Measurements from ENCODE around the gene BRAP.
"Not testable (repeated sequence)": the region's sequence is repeated elsewhere in the genome, so short reads cannot be mapped to it uniquely, and the experiment has no call there.

BRAP gene

DNA sequence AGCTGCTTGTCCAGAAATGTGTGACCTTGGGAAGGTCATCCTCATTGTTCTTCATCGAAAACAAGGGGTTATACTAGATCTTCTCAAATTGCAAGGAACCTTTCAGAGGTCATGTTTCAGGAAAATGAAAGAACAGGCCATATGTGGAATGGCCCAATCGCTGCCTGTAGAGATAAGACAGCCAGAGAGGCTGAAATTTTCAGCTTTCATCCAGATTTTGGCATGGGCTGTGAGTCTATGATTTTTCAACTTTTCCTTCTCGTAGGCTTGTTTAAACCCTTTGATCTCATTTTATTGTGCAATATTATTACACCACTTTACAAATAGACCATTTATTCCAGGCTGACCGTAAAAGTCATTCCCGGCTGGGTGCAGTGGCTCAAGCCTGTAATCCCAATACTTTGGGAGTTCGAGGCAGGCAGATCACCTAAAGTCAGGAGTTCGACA is 69.6 kb downstream of the BRAP start:
- no peak for DNase-seq (ENCODE audit: low read depth, low spot score)

DNA sequence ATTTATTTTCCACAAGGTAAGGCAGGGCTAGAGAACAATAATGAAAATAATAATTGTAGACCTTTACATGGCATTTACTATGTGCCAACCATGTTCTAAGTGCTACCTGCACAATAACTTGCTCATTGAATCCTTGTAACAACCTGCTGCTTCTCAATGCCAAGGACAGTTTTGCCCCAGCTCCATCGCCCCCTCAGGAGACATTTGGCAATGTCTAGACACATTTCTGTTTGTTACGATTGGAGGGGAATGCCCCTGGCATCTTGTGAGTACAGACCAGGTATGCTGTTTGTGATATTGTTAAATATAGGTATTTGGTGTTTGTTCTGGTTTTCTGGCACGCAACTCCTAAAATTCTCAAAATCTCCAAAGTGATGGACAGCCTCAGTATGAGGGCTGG is 78.5 kb downstream of the BRAP start:
- DNase-seq (ENCODE audit: low read depth, low spot score): no peak

DNA sequence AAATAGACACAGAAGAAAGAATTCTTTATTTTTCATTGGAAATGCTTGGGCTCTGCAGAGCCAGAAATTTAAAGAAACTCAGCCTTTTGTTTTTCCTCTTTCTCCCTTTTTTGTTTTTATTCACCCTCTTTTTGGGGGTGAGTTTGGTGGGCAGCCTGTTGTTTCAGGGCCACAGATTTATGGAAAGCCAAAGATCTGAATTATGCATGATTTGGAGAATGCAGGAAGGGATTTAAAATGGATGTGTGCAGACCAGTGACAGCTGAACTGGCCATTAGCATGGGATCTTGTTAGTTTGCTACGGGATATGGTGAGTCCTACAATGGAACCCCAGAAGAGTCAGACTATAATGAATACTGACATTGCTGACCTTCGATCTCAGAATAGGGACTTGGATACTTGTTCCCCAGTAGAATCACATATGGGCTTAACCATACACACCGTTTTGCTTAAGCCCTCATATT is 79.0 kb downstream of the BRAP start:
- DNase-seq (ENCODE audit: low read depth, low spot score): no peak

DNA sequence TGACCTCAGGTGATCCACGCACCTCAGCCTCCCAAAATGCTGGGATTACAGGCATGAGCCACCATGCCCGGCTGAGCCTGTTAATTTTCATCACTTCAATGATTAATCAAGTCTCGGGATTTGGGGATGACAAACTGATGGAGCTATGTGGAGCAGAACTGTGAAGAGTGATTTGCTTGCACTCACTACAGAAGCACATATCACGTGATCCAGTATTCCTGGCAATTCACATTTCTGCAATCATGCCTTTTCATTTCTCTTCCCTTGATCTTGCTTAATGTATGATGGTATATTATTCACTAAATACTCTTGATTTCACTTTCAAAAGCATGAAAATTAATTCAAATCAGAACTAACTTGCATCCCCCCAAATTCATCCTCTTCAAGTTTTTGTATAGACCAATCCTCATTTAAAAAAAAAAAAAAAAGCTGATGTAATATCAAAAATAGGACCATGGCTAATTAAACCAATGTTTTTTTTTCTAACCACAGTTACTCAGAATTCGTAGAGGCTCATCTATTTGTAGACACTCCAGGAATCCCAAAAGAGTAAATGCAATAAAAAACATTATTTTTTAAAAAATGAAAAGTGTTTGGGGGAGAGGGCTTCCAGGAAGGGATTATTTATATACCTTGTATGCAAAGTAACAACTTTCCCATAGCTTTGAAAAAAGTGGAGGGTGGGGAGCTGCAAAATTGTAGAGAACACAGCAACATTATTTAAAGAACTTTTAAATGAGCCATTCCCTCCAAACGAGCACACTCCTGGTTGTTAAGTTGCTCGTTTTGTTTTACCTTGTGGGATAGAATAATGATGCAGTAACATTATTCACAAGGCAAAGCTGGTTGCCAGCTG is 79.6 kb downstream of the BRAP start:
- DNase-seq (ENCODE audit: low read depth, low spot score): no peak

DNA sequence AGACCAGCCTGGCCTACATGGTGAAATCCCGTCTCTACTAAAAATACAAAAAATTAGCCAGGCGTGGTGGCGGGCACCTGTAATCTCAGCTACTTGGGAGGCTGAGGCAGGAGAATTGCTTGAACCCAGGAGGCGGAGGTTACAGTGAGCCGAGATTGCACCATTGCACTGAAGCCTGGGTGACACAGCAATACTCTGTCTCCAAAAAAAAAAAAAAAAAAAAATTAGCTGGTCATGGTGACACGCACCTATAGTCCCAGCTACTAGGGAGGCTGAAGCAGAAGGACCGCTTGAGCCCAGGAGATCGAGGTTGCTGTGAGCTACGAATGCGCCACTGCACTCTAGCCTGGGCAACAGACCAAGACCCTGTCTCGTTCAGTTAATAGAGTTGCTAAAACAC is 82.9 kb downstream of the BRAP start:
- not testable (repeated sequence) for DNase-seq (ENCODE audit: low read depth, low spot score)

DNA sequence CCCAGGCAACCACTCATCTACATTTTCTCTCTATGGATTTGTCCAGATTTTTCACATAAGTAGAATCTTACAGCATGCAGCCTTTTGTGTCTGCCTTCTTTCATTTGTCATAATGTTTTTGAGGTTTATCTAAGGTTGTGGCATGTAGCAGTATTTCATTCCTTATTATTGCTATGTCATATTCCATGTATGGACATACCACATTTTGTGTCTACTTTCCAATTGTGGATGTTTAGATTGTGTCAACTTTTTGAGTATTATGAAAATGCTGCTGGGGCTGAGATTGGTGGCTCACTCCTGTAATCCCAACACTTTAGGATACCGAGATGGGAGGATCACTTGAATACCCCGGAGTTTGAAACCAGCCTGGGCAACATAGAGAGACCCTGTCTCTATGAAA is 83.4 kb downstream of the BRAP start:
- no peak for DNase-seq (ENCODE audit: low read depth, low spot score)

DNA sequence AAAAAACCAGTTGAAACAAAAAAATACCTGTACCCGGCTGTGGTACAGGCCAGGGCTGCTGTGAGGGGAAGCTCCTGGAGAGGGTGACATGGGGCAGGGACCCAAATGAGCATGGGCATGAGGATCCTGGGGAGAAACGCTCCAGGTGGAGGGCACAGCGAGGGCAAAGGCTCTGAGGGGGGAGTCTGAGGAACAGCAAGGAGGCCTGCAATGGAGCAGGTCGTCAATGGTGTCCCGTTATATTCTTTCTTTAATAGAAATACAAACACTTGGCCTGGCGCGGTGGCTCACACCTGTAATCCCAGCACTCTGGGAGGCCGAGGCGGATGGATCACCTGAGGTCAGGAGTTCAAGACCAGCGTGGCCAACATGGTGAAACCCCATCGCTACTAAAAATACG is 84.8 kb downstream of the BRAP start:
- DNase-seq (ENCODE audit: low read depth, low spot score): not testable (repeated sequence)

DNA sequence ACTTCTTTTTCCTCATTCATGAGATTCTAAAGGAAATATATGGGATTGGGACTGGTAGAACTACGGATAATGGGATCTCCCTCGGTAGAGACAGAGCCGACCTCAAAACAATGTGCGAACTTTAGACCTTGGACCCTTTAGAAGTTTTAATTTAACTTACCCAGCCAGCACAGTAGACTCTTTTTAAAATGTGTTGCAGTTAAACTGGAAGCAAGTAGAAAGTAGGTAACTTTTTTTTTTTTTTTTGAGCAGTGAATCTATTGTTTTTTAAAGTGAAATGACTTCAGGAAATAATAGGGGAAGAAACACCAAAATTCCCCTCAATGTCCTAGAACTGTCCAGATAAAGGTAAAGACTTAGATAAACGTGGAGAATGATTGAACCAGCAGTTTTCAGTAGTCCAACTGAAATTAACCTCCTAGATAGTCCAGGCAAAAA is 85.5 kb downstream of the BRAP start:
- no peak for DNase-seq (ENCODE audit: low read depth, low spot score)

DNA sequence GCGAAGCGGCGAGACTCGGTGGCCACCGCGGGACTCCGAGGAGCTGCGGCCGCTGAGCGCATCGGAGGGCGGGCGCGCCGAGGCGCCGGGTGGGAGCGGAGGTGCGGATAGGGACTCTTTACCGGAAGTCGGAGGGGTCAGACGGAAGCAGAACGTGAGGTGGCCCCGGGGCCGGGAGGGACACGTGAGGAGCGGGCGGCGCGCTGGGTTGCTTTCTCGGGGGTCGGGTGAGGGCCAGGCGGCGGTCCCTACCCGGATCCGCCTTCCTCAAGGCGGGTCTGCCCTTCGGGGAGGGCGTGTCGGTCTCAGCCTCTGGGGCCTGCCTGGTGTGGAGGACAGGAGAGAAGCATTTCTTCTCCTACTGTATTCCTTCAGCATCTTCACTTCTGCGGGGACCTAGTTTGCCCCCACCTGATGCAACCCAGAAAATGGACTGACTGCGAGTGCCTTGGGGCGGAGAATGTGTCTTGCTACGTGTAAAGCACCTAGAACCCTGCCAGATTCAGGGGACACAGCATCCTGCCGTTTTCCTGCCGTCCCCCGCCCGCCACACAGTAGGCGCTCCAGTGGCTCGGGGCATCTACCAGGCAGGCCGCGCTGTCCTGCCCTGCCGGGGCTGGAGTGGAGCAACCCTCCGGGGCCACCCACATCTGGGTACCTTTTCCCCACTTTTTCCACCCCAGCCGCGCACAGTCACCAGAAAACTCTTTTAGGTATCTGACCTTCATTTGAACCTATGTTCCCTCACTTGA is 86.1 kb downstream of the BRAP start:
- peak; percentile 86 for DNase-seq (ENCODE audit: low read depth, low spot score)

DNA sequence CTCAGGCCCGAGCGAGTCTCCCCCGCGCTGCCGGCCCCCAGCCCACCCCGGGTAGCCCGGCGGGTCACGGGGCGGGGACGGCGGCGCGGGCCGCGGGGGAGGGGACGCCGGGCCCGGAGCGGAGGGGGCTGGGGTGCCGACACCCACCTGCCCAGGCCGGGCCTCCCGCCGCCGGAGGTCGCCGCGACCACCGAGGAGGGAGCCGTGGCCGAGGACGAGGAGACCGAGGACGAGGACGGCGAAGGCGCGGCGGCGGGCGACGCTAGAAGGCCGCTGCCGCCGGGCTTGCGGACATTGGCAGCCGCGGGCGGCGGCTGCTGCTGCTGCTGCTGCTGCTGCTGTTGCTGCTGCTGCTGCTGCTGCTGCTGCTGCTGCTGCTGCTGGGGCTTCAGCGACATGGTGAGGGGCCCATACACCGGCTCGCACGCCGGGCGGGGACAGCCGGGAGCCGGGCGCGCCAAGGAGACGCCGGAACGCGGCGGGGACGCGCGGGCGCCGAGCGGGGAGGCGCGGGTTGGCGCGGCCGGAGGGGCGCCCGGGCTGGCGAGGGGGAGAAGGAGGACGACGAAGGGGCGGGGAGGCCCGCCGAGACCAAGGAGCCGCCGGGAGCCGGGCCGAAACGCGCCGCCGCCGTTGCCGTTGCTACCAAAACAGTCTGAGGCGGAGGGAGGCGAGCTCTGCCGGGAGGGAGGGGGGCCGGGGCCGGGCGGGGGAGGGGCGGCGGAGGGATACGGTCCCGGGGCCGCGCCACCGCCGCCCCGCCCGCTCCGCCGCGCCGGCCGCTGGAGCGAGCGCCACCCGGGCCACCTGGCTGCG is 86.9 kb downstream of the BRAP start, which contains the start of gene ATXN2:
TSS of gene ATXN2 (minus strand) at position 679 of the 816 bp plus-strand sequence. CDS start at position 398, 281 bp downstream.
- DNase-seq (ENCODE audit: low read depth, low spot score): no peak

DNA sequence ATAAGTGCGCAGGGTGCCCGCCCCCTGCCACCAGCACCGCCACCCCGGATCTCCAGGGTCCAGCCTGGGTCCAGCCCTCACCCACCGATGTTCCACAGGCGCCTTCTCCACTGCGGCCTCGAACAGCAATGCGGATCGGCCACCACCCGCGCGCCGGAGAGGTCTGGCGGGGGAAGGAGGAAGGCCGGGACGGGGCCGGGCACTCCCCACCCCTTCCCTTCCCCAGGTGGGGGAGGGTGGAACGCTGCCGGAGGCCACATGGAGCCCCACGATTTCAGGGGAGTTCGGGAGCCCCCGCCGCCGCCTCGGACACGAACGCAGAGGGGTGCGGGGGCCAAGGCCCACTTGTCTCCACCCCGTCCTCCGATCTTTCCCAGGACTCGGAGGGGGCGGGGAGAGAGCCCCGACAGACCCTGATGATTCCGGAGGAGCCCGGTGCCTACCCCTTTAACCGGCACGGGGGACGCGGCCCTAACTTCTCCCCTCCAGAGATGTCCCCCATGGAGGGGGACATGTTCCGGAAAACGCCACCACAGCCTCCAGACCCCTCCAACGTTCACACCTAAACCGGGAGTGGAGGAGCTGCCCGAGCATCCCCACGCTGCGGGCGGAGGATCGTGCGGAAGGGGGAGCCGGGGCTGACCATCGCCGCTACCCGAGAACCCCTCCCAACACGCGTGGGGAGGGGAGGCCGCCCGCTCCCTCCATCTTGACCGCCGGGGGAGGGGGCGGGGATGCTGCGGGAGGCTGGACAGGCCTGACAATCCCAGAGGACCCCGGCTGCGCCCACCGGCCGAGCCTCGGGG is 87.7 kb downstream of the BRAP start:
- no peak for DNase-seq (ENCODE audit: low read depth, low spot score)

DNA sequence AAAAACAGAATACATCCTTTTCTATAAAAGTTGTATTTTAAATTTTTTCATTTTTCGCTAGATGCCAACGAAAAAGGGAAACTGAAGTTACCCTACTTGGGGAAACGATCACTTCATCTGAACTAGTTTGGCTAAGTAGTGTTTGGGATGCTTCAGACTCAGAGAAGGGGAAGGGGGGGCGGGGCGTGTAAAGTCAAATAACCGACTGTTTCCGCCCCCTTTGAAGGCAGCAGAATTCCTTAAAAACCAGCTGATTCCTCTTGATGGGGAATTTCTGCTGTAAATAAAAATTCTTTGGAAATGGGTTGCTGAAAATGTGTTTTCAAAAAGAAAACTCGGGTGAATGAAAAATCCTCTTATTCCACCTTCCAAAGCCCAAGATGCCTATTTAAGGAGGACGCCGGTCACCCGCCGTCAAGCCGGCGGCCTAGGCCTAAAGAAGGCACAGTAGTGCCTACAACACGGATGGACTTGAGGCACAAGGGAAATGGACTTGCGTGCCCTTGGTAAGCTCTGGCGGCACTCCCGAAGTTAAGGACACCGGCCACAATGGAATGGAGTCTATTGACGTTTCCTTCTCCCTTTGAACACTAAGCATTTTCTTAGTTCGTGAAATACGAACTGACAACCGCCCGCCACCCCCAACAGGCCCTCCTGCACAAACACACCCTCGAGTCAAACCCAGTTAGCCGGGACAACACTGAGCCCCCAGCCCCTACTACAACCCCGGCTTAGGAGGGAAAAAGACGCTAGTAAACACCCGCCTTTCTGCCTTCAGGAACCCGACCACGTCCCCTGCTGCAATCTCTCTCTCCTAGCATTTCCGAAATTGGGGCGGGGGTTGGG is 88.5 kb downstream of the BRAP start:
- no peak for DNase-seq (ENCODE audit: low read depth, low spot score)

DNA sequence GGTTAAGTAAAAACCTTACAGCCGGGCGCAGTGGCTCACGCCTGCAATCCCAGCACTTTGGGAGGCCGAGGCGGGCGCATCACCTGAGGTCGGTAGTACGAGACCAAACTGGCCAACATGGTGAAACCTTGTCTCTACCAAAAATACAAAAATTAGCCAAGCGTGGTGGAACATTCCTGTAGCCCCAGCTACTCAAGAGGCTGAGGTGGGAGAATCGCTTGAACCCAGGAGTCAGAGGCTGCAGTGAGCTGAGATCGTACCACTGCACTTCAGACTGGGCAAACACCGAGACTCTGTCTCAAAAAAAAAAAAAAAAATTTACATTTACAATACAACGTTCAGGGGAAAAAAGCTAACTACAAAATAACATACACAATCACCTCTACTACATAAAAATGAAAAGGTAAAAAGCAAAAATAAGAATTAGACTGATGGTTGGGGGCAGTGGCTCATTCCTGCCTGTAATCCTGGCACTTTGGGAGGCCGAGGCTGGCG is 90.4 kb downstream of the BRAP start:
- DNase-seq (ENCODE audit: low read depth, low spot score): not testable (repeated sequence)

Measured in brain pericyte (primary cell).